Smooth muscle cell (in vitro differentiated cells): ENCODE data around the gene USP15. TPM values are rescaled to one million over a fixed set of nuclear protein-coding genes. Genes with fewer than 3 reads are reported as not detected.

Source experiments
- DNase-seq: peaks from one replicate; lab custom pipeline; 2025; ENCODE audit not compliant: unreplicated experiment; lab: John Stamatoyannopoulos, UW
- H2AFZ ChIP-seq: fragments of 200-600 bp; sonication (generic); 2 replicates; pipeline ENCODE4 v1.6.0; 2016; ENCODE audit warnings: antibody characterized with exemption, low read depth, mild to moderate bottlenecking
- H3F3A ChIP-seq: fragments of 200-600 bp; sonication (generic); 2 replicates; pipeline ENCODE4 v1.6.0; 2017; ENCODE audit warnings: antibody characterized with exemption, low read depth
- H3K27ac ChIP-seq: fragments of 200-600 bp; sonication (generic); 2 replicates; pipeline ENCODE4 v1.5.1; 2016; ENCODE audit warnings: low read depth, mild to moderate bottlenecking
- H3K27me3 ChIP-seq: fragments of 200-600 bp; sonication (generic); 2 replicates; pipeline ENCODE4 v1.6.1; 2016; ENCODE audit warnings: low read depth, mild to moderate bottlenecking
- H3K36me3 ChIP-seq: fragments of 200-600 bp; sonication (generic); 2 replicates; pipeline ENCODE4 v1.5.1; 2016; ENCODE audit warnings: low read depth
- H3K4me1 ChIP-seq: fragments of 200-600 bp; sonication (generic); 2 replicates; pipeline ENCODE4 v1.5.1; 2016; ENCODE audit warnings: low read depth
- H3K4me2 ChIP-seq: fragments of 200-600 bp; sonication (generic); 2 replicates; pipeline ENCODE4 v1.6.0; 2016; ENCODE audit warnings: mild to moderate bottlenecking
- H3K4me3 ChIP-seq: fragments of 200-600 bp; sonication (generic); 2 replicates; pipeline ENCODE4 v1.5.1; 2016; ENCODE audit warnings: mild to moderate bottlenecking
- H3K79me2 ChIP-seq: fragments of 200-600 bp; sonication (generic); 2 replicates; pipeline ENCODE4 v1.6.0; 2016; ENCODE audit warnings: low read depth, mild to moderate bottlenecking
- H3K9ac ChIP-seq: fragments of 200-600 bp; sonication (generic); 2 replicates; pipeline ENCODE4 v1.6.0; 2016; ENCODE audit warnings: low read depth
- H3K9me3 ChIP-seq: fragments of 200-600 bp; sonication (generic); replicated peaks from 2 replicates; pipeline ENCODE4 v1.5.1; 2016; ENCODE audit warnings: low read depth
- H4K20me1 ChIP-seq: fragments of 200-600 bp; sonication (generic); 2 replicates; pipeline ENCODE4 v1.6.0; 2016; ENCODE audit warnings: low read depth
- WGBS: methylation state at CpG from one replicate; pipeline ENCODE4 v1.1.7; 2016; ENCODE audit warnings: low lambda C conversion rate; 5-methylcytosine and 5-hydroxymethylcytosine counted together
- polyA plus RNA-seq: library from polyadenylated mRNA; unstranded; fragments of >200 nt; fragmentation: Nextera tagmentation; extraction: Ambion mirVana; gene quantifications from 2 replicates; pipeline ENCODE4 v1.2.1, GENCODE V29; 2016
- total RNA-seq: library from RNA; depleted of rRNA; stranded (reverse); fragments of >200 nt; gene quantifications from 2 replicates; pipeline ENCODE4 v1.2.3, GENCODE V29; 2014
- TF ChIP-seq, protein P1 (sequence below): fragments of 200-600 bp; sonication (generic); IDR thresholded peaks from 2 replicates; pipeline ENCODE4 v1.5.1; 2017; ENCODE audit warnings: borderline replicate concordance, mild to moderate bottlenecking, antibody characterized with exemption; ENCODE audit not compliant: insufficient read depth, poor library complexity, severe bottlenecking

USP15 gene
- total and polyA plus RNA-seq, 2 experiments from 2014 or later: 28.7 to 53.5 TPM

DNA sequence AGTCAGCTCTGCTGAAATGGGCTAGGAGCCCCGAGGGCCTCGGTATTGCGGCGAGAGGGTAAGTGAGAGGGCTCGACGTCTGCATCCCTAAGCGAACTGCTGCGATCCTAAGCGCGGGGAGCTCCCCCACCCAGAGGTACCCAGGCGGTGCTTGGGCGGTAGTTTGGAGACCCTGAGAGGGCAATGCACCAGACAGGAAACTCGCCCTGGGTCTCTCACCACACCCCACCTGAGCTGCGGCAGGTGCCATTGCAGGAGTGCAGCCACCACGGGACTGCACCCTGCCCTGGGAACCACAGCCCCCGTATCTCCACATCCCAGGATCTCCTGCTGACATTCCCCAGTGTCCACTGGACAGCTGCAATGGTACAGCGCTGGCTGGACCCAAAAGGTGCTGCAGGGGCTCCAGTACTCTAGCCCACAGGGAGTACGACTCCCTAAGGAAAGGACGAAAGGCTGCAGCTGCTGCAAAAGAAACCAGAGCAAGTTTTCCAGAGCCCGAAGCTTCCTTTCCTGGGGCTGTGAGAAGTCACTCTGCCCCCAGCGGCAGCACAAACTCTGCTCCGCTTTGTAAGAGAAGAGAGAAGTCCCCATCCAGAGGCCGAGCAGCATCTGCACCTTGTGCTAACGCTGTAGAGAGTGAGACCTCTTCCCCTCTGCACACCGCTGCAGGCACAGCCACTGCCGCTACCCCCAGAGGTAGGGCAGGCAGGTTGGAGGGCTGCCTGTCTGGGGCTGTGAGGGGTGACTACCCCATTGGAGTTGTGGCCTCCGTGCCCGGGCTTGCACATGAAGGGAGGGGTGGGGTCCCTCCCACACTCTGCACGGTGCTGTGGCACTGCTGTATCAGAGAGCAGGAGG, 175.3 kb downstream of the USP15 start:
- Histone ChIP-seq H4K20me1 (no peaks in the 10 kb centered on the region), H3K9ac (no peak overlapping the region), H3K36me3 (no peaks in the 10 kb centered on the region), H3K27ac (no peak overlapping the region), H2AFZ (peak overlapping the region; percentile 69), H3K27me3 (peaks cover 54% of the 10 kb centered on the region), H3K79me2 (no peaks in the 10 kb centered on the region), H3K9me3 (no peaks in the 10 kb centered on the region), H3F3A (no peaks in the 10 kb centered on the region), H3K4me2 (peak overlapping the region; percentile 91), H3K4me1 (peaks cover 7% of the 10 kb centered on the region), H3K4me3 (peak overlapping the region; percentile 49)
- TF ChIP-seq, protein P1, sequence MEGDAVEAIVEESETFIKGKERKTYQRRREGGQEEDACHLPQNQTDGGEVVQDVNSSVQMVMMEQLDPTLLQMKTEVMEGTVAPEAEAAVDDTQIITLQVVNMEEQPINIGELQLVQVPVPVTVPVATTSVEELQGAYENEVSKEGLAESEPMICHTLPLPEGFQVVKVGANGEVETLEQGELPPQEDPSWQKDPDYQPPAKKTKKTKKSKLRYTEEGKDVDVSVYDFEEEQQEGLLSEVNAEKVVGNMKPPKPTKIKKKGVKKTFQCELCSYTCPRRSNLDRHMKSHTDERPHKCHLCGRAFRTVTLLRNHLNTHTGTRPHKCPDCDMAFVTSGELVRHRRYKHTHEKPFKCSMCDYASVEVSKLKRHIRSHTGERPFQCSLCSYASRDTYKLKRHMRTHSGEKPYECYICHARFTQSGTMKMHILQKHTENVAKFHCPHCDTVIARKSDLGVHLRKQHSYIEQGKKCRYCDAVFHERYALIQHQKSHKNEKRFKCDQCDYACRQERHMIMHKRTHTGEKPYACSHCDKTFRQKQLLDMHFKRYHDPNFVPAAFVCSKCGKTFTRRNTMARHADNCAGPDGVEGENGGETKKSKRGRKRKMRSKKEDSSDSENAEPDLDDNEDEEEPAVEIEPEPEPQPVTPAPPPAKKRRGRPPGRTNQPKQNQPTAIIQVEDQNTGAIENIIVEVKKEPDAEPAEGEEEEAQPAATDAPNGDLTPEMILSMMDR: peak; percentile 11
- no peak for DNase-seq
- 9% methylated on average over 29 of the region's 29 CpGs for WGBS

DNA sequence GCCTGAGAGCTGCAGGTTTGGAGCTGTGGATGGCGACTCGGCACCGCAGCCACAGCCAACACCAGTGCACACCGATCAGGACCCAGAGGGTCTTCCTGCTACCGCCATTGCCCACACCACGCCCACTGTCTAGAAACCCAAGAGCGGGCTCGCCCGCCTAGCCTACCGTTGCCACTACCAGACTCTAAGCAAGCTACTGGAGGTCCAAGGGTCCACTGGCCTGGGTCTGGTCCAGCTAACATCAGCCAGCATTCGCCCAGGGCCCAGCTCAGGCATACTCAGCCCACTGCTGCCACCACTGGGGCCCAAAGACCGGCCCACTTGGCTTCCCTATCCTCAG, 175.9 kb downstream of the USP15 start:
- 77% methylated on average over 10 of the region's 12 CpGs for WGBS
- Histone ChIP-seq H3K27ac (no peak overlapping the region), H3K27me3 (peaks cover 54% of the 10 kb centered on the region), H4K20me1 (no peaks in the 10 kb centered on the region), H3K9me3 (no peaks in the 10 kb centered on the region), H3K4me2 (no peak overlapping the region), H2AFZ (no peak overlapping the region), H3K36me3 (no peaks in the 10 kb centered on the region), H3K9ac (no peak overlapping the region), H3F3A (no peaks in the 10 kb centered on the region), H3K4me3 (no peak overlapping the region), H3K4me1 (peaks cover 7% of the 10 kb centered on the region), H3K79me2 (no peaks in the 10 kb centered on the region)
- TF ChIP-seq, protein P1: no peak
- no peak for DNase-seq

DNA sequence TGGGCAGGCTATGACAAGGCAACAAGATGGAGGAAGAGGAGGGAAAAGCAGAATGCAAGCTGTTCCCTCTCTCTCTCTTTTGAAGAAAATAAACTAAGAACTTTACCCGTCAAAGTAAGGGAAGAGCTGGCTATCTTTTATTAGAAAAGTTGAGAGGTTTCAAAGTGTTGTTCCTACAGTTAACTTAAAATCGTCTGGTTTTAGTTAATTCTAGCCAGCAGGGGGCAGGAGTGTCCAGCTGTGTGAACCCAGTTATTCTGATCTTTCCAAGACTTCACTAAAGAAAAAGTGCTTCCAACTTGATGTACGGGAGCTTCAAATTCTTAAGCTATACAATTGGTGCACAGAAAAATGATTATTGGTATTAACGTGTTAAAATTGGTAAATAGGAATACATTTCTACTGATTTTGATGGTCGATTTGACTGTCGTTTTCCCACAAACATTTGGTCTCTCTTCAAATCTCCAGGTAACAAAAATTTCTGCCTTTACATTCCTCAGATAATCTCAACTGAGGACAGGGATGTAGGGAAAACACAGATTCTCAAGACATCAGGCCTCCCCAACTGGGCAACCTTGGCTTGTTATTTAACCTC, 178.0 kb downstream of the USP15 start:
- Histone ChIP-seq H3K4me1 (peaks cover 7% of the 10 kb centered on the region), H3K4me2 (no peak overlapping the region), H3K27me3 (peaks cover 43% of the 10 kb centered on the region), H3F3A (no peaks in the 10 kb centered on the region), H3K36me3 (no peaks in the 10 kb centered on the region), H3K9me3 (no peaks in the 10 kb centered on the region), H3K4me3 (no peak overlapping the region), H3K79me2 (no peaks in the 10 kb centered on the region), H3K9ac (no peak overlapping the region), H3K27ac (no peak overlapping the region), H4K20me1 (no peaks in the 10 kb centered on the region), H2AFZ (peak overlapping the region; percentile 83)
- DNase-seq: no peak
- TF ChIP-seq, protein P1: peak; percentile 63
- 15% methylated on average over 6 of the region's 6 CpGs for WGBS
